GM13977 (cell line): Measurements from ENCODE around the gene KIAA1671.

ENCODE experiments used
- DNase-seq: peaks from one replicate; pipeline ENCODE4 v3.0.0; 2012; ENCODE audit warnings: low spot score
- CTCF ChIP-seq: IDR thresholded peaks from 2 replicates; pipeline ENCODE4 v1.5.1; 2012; ENCODE audit warnings: mild to moderate bottlenecking, control low read depth; ENCODE audit not compliant: insufficient read depth; ENCODE audit errors: extremely low read depth, missing control alignments
- in situ Hi-C: fragments of 300-500 bp; cut with MboI; formaldehyde crosslinking; loops from one replicate; pipeline ENCODE4 v1.12.0; 2022; ENCODE audit warnings: low sequenced_read_pairs, low pct_unique_long_range_greater_than_20kb, mixed read lengths, inconsistent platforms; ENCODE audit not compliant: unreplicated experiment

The KIAA1671 gene

GRCh38 chr22:25153961-25154666, 201.6 kb downstream of the KIAA1671 start:
- no peak for TF ChIP-seq CTCF
- in situ Hi-C loops = no loop called here

GRCh38 chr22:25154667-25154999, 202.1 kb downstream of the KIAA1671 start:
- in situ Hi-C loops = no loop called here
- DNase-seq = no peak
- TF ChIP-seq CTCF = no peak

More at GRCh38 chr22:25153961-25154666, 201.6 kb downstream of the KIAA1671 start:
- DNase-seq = no peak

- TF ChIP-seq CTCF = no peak
- DNase-seq = no peak
- in situ Hi-C loops = no loop called here
Measured at GRCh38 chr22:25156736-25157135, 204.2 kb downstream of the KIAA1671 start.

- in situ Hi-C loops = no loop called here
- TF ChIP-seq CTCF = no peak
Measured at GRCh38 chr22:25159028-25159427, 206.5 kb downstream of the KIAA1671 start.

GRCh38 chr22:25160120-25160996, 207.8 kb downstream of the KIAA1671 start:
- TF ChIP-seq CTCF = no peak
- in situ Hi-C loops = no loop called here
- no peak for DNase-seq

More at GRCh38 chr22:25159028-25159427, 206.5 kb downstream of the KIAA1671 start:
- no peak for DNase-seq

- TF ChIP-seq CTCF = no peak
- DNase-seq = no peak
- in situ Hi-C loops = no loop called here
Measured at GRCh38 chr22:25161017-25161915, 208.8 kb downstream of the KIAA1671 start.
